GM19455 (cell line): ENCODE measurements around the gene CXCL16.
"Not testable (repeated sequence)": the region's sequence is repeated elsewhere in the genome, so short reads cannot be mapped to it uniquely, and the experiment has no call there.

Experiments
- ATAC-seq: cut with Tn5 transposase; IDR thresholded peaks from one replicate; pipeline ENCODE4 v1.9.1; 2021; ENCODE audit not compliant: unreplicated experiment

The CXCL16 gene

DNA sequence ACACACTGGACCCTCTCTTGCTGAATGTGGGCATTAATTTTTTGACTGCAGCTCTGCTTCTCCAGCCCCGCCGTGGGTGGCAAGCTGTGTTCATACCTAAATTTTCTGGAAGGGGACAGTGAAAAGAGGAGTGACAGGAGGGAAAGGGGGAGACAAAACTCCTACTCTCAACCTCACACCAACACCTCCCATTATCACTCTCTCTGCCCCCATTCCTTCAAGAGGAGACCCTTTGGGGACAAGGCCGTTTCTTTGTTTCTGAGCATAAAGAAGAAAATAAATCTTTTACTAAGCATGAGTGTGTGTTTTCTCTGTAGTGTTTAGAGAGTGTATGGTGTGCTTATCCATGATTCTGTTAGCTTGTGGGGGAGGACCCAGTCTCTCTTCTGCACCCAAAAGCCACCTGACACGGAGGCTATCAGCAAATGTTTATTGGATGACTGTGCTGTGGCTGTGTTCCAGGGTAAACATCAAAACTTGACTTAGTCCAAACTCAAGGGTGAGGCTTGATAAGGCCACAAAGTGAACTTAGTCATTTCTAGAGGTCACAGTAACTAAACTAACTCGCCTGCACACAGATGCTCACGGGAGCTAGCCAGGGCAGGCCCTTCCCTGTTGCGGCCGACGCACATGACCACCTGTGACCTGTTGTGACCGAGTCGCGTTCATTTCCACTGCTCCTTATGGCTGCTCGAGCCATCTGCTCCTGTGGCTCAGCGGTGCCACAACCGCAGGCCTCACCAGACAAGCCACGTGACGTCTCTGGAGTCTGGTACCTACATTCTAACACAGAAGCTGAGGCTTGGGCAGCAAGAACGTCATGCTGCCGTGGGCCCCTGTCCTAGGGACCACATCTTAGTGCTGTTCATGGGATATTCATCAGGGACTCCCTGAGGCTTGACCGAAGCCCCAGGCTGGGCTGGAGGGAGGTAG, 18.3 kb downstream of the CXCL16 start:
- ATAC-seq = no peak

DNA sequence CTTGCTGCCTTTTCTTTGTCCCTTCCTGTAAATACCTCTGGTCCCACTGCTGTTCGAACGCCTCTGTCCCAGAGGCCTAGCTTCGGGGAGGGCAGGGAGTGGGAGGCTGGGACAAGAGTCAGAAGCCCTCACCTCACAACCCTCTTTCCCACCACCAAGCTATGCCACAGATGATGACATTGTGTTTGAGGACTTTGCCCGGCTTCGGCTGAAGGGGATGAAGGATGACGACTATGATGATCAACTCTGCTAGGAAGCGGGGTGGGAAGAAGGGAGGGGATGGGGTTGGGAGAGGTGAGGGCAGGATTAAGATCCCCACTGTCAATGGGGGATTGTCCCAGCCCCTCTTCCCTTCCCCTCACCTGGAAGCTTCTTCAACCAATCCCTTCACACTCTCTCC, 18.9 kb downstream of the CXCL16 start:
- ATAC-seq = no peak

DNA sequence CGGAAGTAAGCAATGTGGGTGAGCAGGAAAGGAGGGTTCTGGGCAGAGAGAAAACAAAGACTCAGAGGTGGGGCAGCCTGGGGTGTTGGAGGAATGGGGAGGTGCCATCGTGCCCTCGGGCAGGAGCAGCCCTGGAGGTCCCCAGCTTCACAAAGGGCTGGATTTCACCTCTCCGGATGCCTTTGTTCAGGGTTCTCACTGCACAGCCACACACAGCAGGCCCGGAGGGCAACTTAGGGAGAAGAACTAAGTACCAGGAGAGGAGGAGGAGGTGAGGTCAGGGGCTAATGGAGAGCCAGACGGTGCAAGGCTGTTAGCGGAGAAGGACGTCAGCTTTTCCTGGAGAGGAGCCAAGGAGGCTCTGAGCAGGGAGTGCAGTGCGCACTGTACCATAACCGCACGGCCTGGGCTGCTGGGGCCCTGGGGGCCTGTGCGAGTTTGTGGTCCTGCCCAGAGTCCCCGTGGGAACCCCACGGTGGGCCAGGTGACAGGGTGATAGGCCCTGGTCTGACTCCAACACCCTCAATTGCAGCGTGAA, 20.0 kb downstream of the CXCL16 start:
- no peak for ATAC-seq

DNA sequence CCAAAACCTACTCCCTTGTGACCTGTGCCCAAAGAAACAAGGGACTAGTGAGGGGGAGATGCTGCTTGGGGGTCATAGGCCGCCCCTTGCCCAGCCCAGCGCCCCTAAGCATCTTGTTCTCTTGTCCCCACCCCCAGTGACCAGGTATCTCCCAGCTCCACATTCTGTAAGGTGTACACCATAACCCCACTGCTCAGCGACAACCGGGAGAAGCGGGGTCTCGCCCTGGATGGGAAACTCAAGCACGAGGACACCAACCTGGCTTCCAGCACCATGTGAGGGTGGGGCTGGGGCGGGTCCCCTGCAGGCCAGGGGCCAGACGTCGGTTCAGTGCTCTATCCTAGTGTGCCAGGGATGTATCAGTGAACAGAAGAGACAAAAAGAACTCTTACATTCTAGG, 20.6 kb downstream of the CXCL16 start:
- no peak for ATAC-seq

DNA sequence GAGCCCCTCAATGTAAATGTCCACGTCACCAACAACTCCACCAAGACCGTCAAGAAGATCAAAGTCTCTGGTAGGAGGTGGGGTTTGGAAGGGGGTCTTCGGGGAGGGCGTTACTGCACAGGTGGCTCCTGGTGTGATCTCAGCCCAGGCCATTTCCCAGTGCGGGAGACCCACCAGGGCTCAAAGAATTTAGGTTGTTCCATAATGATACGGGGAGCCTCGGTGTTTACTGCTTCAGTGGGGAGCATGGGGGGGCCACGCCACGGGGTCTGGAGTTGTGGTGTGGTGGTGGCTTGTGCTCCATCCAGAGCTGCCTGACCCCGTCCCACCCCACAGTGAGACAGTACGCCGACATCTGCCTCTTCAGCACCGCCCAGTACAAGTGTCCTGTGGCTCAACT, 21.5 kb downstream of the CXCL16 start:
- no peak for ATAC-seq

DNA sequence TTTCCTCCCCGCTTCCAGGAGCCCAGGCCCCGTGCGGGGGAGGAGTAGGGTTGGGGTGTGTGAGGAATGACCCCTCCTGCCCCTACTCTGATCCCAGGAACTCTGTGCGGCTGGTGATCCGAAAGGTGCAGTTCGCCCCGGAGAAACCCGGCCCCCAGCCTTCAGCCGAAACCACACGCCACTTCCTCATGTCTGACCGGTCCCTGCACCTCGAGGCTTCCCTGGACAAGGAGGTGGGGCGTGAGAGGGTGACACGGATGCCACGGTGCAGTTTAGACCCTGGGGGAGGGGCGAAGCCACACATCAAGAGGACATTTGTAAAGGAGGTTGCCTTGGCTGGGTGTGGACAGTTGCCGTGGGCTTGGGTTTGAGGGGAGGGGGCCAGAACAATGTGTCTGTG, 21.9 kb downstream of the CXCL16 start:
- ATAC-seq = no peak

DNA sequence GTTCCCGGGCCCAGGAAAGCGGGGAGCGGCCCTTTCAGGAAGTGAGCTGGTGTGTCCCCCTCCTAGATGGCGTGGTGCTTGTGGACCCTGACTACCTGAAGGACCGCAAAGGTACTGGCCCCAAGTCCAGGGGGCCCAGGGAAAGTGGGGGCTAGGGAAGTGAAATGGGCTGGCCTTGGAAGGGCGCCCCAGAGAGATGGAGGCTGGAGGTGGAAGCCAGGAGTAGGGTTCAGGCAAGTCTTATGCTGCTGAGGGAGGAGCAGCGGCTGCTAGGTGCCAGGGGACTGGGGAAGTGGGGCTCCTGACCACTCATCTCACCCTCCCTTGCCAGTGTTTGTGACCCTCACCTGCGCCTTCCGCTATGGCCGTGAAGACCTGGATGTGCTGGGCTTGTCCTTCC, 23.6 kb downstream of the CXCL16 start:
- no peak for ATAC-seq

GRCh38 chr17:4715063-4715744, 24.5 kb downstream of the CXCL16 start:
- no peak for ATAC-seq

GRCh38 chr17:4714340-4715062, 25.2 kb downstream of the CXCL16 start:
- not testable (repeated sequence) for ATAC-seq

DNA sequence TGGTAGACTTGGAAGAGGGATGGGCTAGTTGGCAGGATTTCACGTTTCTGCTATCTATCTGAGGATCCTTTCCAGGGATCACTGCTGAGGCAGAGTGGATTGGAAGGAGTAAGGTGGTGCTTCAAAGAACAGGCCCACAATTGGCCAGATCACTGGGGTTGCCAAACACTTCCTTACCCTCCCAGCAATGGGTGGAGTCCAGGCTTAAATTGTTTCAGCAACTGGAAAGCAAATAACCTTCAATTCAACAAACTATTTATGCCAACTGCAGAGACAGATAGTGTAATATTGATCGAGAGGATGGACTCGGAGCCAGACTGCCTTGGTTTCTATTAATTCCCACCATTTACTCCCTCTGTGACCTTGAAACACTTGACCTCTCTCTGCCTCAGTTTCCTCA, 27.2 kb downstream of the CXCL16 start:
- no peak for ATAC-seq

- no peak for ATAC-seq
Measured at GRCh38 chr17:4711661-4712181, 28.0 kb downstream of the CXCL16 start.

GRCh38 chr17:4710693-4711634, 28.8 kb downstream of the CXCL16 start:
- peak; percentile 7 for ATAC-seq

DNA sequence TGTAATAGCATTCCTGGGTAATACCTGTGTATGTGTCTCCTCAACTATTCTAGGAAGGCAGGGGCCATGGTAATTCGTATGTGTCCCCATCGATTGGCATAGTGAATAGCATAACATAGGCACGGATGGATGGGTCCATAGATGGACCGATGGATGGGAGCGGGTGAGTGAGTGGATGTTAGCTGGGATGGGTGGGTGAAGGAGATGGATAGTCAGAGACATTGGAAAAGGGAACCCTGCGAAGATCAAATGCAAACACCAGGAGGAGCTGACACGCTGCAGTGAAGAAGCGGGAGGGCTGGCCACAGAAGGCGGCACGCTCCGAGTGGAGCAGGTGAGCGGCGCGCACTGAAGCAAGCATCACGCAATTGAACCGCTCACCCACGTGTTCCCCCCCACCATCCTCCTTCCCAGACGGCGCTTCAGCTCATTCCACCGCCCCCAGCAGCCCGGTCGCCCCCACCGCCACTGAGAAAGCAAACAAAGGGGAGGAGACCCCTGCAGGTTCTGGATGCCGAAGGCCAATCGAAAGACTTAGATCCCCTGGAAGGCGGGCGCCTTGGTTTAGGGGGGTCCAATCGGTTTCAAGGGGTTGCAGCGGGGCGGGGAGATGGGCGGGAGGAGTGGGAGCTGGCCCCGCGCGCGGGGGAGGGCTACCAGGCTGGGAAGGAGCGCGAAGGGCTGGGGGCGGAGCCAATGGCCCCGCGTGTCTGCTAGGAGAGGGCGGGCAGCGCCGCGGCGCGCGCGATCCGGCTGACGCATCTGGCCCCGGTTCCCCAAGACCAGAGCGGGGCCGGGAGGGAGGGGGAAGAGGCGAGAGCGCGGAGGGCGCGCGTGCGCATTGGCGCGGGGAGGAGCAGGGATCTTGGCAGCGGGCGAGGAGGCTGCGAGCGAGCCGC, 29.7 kb downstream of the CXCL16 start, which contains the start of gene ARRB2:
TSS of gene ARRB2 (plus strand) at position 839 of the 899 bp plus-strand sequence. CDS start 90 bp downstream, outside the sequence.
- peak; percentile 72 for ATAC-seq

GRCh38 chr17:4708436-4708835, 31.3 kb downstream of the CXCL16 start:
- no peak for ATAC-seq

- ATAC-seq = no peak
Measured at GRCh38 chr17:4706121-4706520, 33.6 kb downstream of the CXCL16 start.

DNA sequence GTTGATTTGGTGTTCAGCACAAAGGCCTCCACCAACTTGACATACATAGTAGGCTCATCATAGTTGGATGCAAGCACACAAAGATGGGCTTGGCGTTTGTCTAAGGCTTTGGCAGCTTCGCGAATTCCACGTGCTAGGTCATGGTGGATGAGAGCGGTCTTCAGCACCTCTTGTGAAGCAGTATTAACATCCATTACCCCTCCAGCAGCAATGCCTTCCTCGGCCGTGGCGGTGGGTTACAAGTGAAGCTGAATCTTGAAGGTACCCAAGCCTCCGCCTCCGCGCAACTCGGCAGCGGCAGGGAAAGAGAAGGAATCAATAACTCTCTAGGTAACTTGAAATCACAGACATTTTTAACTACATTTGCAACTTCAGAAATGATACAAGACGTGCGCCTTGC, 34.7 kb downstream of the CXCL16 start:
- ATAC-seq = no peak

DNA sequence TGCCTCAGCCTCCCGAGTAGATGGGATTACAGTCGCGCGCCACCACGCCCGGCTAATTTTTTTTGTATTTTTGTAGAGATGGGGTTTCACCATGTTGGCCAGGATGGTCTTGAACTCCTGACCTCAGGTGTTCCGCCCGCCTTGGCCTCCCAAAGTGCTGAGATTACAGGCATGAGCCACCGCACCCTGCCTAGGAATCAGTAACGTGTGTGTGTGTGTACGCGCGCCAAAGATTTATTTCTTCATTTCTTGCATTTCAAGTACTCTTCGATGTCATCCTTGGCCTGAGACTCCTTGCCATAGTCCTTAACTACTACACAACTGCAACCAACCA, 35.2 kb downstream of the CXCL16 start:
- not testable (repeated sequence) for ATAC-seq

GRCh38 chr17:4703330-4703691, 36.4 kb downstream of the CXCL16 start:
- ATAC-seq = no peak

DNA sequence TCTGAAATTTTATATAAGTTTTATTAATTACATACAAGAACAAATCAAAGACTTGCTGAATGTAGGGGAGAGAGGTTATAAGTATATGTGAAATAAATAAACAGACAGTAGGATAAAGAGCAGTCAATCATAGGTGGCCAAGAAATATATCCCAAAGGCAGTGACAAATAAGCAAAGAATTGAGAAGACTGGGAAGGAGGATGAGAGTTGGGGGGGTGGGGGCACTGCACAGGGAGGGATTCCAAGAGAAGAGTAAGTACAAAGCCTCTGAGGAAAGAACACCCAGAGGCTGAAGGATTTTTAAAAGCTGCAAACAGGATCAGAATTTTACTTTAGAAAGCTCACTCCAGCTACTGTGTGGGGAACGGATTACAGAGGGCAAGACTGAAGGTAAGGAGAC, 38.6 kb downstream of the CXCL16 start:
- no peak for ATAC-seq
